HG03439 (cell line): ENCODE measurements around the gene TSEN54.
"Not testable (repeated sequence)": the region's sequence is repeated elsewhere in the genome, so short reads cannot be mapped to it uniquely, and the experiment has no call there.

ENCODE experiments used
- ATAC-seq: cut with Tn5 transposase; IDR thresholded peaks from one replicate; pipeline ENCODE4 v1.9.1; 2021; ENCODE audit warnings: mild to moderate bottlenecking, moderate library complexity; ENCODE audit not compliant: unreplicated experiment

TSEN54 gene

DNA sequence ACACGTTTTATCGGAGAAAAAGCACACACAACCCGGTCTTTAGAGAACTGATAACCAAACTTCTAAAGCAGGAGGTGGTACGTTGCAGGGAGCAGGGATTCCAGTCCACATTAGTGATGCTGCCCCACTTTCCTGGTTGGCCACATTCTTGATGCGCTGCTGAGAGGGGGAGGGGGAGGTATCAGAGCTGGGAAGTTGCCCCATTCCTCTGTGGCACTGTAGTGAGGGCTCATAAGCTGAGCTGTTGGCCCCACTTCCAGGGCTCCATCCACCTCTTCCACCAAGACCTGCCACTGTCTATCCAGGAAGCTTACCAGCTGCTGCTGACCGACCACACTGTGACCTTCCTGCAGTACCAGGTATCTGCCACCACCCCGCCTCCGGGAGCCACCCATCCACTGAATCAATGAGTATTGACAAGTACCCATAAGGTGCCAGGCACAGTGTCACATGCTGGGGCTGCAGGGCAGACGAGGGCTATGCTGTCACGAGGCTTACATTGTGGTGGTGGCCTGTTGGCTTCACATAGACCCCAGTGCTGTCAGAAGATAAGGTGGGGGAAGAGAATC, 1.1 kb downstream of the TSEN54 start:
- ATAC-seq: no peak

DNA sequence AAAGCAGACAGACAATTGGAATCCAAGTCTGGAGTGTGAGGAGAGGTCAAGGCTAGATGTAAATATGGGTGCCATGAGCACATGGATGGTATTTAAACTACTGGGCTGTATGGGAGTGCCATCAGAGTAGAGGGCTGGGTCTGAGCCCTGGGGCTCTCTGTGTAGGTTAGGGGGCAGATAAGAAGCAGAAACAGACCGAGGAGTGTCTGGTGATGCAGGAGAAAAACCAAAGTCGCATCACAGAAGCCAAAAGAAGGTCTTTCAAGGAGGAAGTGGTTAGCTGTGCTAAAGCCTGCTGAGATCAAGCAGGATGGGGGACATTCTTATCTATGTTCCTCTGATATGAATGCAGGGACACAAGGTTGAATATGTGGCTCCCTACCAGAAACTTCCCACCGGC, 1.9 kb downstream of the TSEN54 start:
- no peak for ATAC-seq

DNA sequence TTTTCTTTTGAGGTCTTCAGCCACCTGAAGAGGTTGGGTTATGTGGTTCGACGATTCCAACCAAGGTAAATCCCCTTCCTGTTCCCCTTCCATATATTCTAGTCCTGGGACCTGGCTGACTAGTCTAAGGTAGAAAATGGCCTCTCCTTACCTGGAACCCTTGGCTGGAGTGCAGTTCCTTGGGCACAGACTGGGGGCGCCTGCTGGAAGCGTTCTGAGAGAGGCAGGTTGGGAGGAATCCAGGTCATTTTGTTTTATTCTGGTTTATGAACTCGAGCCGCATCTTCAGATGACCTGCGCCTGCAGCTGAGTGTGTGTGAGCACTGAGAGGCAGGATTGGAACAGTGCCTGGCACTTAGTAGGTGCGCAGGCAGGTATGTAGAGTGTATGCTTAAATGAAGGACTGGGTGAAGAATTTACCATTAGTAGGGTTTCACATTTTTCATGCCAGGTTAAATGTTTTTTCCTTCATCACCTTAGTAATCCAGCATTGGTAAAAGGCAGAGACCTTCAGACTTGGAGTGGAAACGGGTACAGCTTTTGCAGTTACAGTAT, 2.7 kb downstream of the TSEN54 start:
- no peak for ATAC-seq

DNA sequence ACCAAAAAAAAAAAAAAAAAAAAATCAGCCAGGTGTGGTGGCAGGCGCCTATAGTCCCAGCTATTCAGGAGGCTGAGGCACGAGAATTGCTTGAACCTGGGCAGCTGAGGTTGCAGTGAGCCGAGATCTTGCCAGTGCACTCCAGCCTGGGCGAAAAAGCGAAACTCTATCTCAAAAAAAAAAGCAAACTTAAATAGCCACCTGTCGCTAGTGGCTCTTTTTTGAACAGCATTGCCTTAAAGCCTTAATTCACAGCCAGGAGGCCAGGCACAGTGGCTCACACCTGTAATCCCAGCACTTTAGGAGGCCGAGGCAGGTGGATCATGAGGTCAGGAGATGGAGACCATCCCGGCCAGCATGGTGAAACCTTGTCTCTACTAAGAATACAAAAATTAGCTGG, 4.1 kb downstream of the TSEN54 start:
- not testable (repeated sequence) for ATAC-seq

DNA sequence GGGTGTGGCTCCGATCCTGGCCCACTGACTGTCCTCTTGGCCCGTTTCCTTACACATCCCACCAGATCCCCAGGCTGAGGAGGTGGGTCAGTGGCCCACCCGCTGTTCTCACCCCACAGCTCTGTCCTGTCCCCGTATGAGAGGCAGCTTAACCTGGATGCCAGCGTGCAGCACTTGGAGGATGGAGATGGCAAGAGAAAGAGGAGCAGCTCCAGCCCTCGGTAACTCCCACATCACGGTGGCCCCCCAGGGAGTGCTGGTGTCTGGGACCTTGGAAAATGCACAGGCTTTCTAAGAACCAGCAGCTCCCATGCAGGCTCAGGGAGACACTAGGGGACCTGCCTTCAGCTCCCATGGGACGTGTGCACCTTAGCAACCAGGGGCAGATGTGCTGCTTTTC, 5.0 kb downstream of the TSEN54 start:
- no peak for ATAC-seq

GRCh38 chr17:75521951-75522727, 5.8 kb downstream of the TSEN54 start:
- ATAC-seq: no peak

GRCh38 chr17:75523647-75524046, 7.3 kb downstream of the TSEN54 start:
- no peak for ATAC-seq

DNA sequence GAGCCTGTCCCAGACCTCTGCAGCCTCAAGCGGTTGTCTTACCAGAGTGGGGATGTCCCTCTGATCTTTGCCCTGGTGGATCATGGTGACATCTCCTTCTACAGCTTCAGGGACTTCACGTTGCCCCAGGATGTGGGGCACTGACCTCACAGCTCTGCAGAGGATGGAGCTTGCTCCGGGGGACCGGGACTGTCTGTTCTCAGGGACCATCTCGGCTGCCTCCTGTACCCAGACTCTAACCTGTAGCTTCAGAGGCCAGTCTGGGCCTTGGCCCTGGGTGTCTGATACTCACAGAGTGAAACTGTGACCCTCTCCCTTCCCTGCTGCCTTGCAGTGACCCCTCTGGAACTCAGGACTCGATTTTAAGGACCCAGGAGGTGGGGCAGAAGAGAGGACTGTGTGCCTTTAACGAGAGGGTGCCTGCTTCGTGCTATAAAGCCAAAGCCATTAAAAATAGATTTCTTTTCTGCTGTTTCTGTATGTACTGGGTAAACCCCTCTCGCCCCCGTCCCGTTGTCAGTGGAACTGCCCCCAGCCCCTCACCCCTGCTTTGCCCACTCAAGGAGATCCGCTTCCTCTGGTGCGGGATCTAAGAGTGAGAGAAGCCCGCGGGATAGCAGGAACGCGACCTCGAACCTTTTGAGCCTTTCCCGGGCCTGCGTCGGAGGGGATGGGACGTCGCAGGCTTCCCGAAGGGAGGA, 8.1 kb downstream of the TSEN54 start:
- ATAC-seq: no peak

GRCh38 chr17:75524970-75525805, 8.9 kb downstream of the TSEN54 start, which contains the start of gene LLGL2:
TSS of gene LLGL2 (plus strand) at chr17:75525697. CDS start at chr17:75543427, 17,730 bp downstream.
- peak; percentile 68 for ATAC-seq

GRCh38 chr17:75525806-75526554, 9.7 kb downstream of the TSEN54 start:
- ATAC-seq: no peak

DNA sequence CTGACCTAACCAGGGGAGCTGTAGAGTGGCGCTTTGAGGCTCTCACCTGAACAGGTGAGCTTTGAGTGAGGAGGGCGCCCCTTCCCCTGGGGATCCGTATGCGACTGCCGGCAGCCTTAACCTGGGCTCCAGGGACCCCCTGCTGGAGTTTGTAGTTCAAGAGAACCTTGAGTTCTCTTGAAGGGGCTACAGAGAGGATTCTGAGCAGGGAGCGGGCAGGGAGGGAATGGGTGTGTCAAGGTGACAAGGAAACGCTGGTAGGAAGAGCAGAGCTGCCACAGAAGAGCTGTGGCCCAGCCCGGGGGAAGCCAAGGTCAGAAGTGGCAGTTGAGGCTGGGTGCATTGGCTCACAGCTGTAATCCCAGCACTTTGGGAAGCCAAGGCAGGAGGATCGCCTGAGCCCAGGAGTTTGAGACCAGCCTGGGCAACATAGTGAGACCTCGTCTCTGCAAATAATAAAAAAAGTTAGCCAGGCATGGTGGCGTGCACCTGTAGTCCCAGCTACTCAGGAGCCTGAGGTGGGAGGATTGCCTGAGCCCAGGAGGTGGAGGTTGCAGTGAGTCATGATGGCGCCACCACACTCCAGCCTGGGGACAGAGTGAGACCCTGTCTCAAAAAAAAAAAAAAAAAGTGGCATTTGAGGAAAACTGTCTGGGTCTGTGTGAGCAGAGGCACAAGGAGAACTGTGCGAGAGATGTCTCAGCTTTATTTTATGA, 10.4 kb downstream of the TSEN54 start:
- ATAC-seq: no peak

GRCh38 chr17:75530837-75531720, 14.8 kb downstream of the TSEN54 start:
- no peak for ATAC-seq

DNA sequence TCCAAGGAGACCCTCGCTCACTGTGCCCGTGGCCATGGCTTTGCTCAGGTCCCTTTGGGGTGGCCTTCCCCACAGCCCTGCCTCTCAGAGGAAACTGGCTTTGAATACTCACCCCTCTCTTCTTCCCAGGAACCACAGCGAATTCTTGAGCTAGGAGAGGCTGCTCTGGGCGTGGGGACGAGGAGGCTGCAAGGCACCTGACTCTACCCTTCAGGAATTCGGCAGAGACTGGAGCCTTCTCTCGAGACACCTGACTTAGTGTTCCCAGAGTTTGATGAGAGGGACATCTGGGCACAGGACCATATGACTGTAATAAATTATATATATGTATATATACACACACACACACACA, 15.4 kb downstream of the TSEN54 start:
- ATAC-seq: no peak

GRCh38 chr17:75535119-75535537, 18.8 kb downstream of the TSEN54 start:
- ATAC-seq: no peak

DNA sequence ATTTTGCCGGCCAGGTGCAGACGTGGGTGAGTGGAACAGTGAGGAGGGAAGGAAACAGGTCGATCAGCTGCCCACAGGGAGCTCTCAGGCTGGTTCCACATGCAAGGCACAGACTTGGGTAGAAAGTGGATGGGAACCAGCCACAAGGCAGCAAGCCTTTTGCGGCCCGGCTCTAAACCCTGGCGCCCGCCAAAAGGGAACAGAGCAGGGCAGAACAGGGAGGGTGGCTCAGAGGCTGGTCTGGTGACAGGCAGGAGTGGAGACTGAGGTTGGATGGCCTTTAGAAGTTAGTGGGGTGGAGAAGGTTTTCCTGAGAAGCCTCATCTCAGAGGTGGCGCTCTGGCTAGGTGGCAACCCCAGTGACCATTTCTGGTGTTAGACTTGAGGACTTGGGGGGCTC, 19.5 kb downstream of the TSEN54 start:
- no peak for ATAC-seq

DNA sequence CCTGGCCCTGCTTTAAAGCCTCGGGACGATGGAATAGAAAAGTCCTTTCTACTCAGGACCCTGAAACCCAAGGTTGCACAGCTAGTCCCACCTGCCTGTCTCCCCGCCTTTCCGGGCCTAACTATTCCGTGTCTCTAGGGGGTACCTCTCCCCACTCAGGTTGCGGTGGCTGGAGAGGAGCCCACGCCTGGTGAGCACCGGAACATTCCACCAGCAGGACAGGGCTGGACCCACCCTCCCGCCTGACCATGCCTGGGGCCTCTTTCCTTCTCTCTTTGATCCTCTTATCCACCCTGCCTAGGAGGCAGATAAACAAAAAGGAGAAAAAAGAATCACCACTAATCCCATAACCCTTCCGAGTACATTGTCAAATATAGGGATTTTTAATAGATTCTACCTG, 20.0 kb downstream of the TSEN54 start:
- no peak for ATAC-seq

GRCh38 chr17:75539967-75540729, 23.8 kb downstream of the TSEN54 start:
- no peak for ATAC-seq
